ENCODE results near the gene IFT122. TPM values are rescaled to one million over a fixed set of nuclear protein-coding genes. Genes with fewer than 3 reads are reported as not detected.

Gene IFT122
- total and polyA plus RNA-seq, 2 experiments from 2014 or later, result 10.2 to 38.8 TPM

DNA sequence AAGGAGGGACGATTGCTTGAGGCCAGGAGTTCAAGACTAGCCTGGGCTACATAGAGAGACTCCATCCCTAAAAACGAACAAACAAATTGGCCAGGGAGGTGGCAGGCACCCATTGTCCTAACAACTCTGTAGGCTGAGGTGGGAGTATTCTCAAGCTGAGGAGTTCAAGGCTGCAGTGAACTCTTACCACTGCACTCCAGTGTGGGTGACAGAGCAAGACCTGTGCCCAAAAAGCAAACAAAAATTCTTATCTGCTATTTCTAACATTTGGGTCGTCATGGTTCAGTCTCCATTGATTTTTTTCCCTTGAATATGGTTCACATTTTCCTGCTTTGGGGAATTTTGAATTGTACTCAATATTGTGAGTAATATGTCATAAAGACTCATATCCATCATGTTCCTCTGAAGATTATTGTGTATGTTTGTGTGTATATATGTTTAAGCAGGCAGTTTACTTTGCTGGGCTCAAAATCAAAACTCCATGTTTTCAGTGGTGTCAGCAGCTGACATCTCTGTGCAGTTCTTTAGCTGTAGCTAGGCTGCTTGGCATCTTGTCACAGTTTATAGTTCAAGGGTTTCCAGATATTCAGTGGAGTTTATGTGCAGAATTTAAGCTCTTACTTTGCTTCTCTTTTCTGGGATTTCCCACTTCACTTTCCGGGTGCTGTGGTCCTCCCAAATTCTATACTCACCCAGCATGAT is 33.2 kb downstream of the IFT122 start:
- no peak overlapping the region for H3K4me3 Mint-ChIP-seq
- no peak for ATAC-seq
- no peaks in the 10 kb centered on the region for H3F3A ChIP-seq (replicated peaks; ENCODE audit: low read depth)
- no peaks in the 10 kb centered on the region; the same call in 1 of the 2 replicates for H4K20me1 ChIP-seq (replicated peaks; ENCODE audit: insufficient read depth)
- H3K36me3 ChIP-seq (ENCODE audit: insufficient read depth), result 0 out of 2 replicates have a peak, but pooled peaks cover 3% of the 10 kb centered on the region
- H3K27me3 ChIP-seq (ENCODE audit: insufficient read depth), result no peaks in the 10 kb centered on the region
- H3K79me2 ChIP-seq (replicated peaks; ENCODE audit: insufficient read depth), result no peaks in the 10 kb centered on the region
- no peaks in the 10 kb centered on the region for H3K4me1 ChIP-seq (ENCODE audit: insufficient read depth)
- peaks cover 1% of the 10 kb centered on the region for H3K27me3 Mint-ChIP-seq (ENCODE audit: insufficient read depth, low read depth, poor library complexity)
- no peak overlapping the region for H3K27ac Mint-ChIP-seq
- TF ChIP-seq JUNB (IDR thresholded peaks at IDR 0.05; ENCODE audit: unreplicated experiment) (no peak), STAT1 (IDR thresholded peaks at IDR 0.05; ENCODE audit: unreplicated experiment) (no peak), EZH2 (IDR thresholded peaks at IDR 0.05; ENCODE audit: low read depth, unreplicated experiment) (no peak), EZH2phosphoT487 (IDR thresholded peaks at IDR 0.05; ENCODE audit: unreplicated experiment) (no peak), ZNF331 (CRISPR knock-in tag; IDR thresholded peaks at IDR 0.05; ENCODE audit: low read depth) (no peak), CREB1 (CRISPR knock-in tag; IDR thresholded peaks at IDR 0.05; ENCODE audit: low read depth) (no peak), ZNF114 (CRISPR knock-in tag; IDR thresholded peaks at IDR 0.05) (no peak), NANOG (IDR thresholded peaks at IDR 0.05; ENCODE audit: borderline replicate concordance) (no peak), POLR2AphosphoS5 (IDR thresholded peaks at IDR 0.05; ENCODE audit: low read depth) (no peak)
- TF ChIP-seq, protein P1, sequence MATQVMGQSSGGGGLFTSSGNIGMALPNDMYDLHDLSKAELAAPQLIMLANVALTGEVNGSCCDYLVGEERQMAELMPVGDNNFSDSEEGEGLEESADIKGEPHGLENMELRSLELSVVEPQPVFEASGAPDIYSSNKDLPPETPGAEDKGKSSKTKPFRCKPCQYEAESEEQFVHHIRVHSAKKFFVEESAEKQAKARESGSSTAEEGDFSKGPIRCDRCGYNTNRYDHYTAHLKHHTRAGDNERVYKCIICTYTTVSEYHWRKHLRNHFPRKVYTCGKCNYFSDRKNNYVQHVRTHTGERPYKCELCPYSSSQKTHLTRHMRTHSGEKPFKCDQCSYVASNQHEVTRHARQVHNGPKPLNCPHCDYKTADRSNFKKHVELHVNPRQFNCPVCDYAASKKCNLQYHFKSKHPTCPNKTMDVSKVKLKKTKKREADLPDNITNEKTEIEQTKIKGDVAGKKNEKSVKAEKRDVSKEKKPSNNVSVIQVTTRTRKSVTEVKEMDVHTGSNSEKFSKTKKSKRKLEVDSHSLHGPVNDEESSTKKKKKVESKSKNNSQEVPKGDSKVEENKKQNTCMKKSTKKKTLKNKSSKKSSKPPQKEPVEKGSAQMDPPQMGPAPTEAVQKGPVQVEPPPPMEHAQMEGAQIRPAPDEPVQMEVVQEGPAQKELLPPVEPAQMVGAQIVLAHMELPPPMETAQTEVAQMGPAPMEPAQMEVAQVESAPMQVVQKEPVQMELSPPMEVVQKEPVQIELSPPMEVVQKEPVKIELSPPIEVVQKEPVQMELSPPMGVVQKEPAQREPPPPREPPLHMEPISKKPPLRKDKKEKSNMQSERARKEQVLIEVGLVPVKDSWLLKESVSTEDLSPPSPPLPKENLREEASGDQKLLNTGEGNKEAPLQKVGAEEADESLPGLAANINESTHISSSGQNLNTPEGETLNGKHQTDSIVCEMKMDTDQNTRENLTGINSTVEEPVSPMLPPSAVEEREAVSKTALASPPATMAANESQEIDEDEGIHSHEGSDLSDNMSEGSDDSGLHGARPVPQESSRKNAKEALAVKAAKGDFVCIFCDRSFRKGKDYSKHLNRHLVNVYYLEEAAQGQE (IDR thresholded peaks at IDR 0.05; ENCODE audit: unreplicated experiment), result no peak
- TF ChIP-seq, protein P2, sequence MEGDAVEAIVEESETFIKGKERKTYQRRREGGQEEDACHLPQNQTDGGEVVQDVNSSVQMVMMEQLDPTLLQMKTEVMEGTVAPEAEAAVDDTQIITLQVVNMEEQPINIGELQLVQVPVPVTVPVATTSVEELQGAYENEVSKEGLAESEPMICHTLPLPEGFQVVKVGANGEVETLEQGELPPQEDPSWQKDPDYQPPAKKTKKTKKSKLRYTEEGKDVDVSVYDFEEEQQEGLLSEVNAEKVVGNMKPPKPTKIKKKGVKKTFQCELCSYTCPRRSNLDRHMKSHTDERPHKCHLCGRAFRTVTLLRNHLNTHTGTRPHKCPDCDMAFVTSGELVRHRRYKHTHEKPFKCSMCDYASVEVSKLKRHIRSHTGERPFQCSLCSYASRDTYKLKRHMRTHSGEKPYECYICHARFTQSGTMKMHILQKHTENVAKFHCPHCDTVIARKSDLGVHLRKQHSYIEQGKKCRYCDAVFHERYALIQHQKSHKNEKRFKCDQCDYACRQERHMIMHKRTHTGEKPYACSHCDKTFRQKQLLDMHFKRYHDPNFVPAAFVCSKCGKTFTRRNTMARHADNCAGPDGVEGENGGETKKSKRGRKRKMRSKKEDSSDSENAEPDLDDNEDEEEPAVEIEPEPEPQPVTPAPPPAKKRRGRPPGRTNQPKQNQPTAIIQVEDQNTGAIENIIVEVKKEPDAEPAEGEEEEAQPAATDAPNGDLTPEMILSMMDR (conservative IDR thresholded peaks at IDR 0.05; ENCODE audit: low read depth in 2 of 2), result no peak
- TF ChIP-seq, protein P3, sequence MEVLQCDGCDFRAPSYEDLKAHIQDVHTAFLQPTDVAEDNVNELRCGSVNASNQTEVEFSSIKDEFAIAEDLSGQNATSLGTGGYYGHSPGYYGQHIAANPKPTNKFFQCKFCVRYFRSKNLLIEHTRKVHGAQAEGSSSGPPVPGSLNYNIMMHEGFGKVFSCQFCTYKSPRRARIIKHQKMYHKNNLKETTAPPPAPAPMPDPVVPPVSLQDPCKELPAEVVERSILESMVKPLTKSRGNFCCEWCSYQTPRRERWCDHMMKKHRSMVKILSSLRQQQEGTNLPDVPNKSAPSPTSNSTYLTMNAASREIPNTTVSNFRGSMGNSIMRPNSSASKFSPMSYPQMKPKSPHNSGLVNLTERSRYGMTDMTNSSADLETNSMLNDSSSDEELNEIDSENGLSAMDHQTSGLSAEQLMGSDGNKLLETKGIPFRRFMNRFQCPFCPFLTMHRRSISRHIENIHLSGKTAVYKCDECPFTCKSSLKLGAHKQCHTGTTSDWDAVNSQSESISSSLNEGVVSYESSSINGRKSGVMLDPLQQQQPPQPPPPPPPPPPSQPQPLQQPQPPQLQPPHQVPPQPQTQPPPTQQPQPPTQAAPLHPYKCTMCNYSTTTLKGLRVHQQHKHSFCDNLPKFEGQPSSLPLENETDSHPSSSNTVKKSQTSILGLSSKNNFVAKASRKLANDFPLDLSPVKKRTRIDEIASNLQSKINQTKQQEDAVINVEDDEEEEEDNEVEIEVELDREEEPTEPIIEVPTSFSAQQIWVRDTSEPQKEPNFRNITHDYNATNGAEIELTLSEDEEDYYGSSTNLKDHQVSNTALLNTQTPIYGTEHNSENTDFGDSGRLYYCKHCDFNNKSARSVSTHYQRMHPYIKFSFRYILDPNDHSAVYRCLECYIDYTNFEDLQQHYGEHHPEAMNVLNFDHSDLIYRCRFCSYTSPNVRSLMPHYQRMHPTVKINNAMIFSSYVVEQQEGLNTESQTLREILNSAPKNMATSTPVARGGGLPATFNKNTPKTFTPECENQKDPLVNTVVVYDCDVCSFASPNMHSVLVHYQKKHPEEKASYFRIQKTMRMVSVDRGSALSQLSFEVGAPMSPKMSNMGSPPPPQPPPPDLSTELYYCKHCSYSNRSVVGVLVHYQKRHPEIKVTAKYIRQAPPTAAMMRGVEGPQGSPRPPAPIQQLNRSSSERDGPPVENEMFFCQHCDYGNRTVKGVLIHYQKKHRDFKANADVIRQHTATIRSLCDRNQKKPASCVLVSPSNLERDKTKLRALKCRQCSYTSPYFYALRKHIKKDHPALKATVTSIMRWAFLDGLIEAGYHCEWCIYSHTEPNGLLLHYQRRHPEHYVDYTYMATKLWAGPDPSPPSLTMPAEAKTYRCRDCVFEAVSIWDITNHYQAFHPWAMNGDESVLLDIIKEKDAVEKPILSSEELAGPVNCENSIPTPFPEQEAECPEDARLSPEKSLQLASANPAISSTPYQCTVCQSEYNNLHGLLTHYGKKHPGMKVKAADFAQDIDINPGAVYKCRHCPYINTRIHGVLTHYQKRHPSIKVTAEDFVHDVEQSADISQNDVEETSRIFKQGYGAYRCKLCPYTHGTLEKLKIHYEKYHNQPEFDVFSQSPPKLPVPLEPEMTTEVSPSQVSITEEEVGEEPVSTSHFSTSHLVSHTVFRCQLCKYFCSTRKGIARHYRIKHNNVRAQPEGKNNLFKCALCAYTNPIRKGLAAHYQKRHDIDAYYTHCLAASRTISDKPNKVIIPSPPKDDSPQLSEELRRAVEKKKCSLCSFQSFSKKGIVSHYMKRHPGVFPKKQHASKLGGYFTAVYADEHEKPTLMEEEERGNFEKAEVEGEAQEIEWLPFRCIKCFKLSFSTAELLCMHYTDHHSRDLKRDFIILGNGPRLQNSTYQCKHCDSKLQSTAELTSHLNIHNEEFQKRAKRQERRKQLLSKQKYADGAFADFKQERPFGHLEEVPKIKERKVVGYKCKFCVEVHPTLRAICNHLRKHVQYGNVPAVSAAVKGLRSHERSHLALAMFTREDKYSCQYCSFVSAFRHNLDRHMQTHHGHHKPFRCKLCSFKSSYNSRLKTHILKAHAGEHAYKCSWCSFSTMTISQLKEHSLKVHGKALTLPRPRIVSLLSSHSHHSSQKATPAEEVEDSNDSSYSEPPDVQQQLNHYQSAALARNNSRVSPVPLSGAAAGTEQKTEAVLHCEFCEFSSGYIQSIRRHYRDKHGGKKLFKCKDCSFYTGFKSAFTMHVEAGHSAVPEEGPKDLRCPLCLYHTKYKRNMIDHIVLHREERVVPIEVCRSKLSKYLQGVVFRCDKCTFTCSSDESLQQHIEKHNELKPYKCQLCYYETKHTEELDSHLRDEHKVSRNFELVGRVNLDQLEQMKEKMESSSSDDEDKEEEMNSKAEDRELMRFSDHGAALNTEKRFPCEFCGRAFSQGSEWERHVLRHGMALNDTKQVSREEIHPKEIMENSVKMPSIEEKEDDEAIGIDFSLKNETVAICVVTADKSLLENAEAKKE (CRISPR knock-in tag; IDR thresholded peaks at IDR 0.05), result no peak
- TF ChIP-seq, protein P4, sequence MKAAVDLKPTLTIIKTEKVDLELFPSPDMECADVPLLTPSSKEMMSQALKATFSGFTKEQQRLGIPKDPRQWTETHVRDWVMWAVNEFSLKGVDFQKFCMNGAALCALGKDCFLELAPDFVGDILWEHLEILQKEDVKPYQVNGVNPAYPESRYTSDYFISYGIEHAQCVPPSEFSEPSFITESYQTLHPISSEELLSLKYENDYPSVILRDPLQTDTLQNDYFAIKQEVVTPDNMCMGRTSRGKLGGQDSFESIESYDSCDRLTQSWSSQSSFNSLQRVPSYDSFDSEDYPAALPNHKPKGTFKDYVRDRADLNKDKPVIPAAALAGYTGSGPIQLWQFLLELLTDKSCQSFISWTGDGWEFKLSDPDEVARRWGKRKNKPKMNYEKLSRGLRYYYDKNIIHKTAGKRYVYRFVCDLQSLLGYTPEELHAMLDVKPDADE (IDR thresholded peaks at IDR 0.05), result no peak
- no peak overlapping the region for H2AFZ ChIP-seq
- DNase-seq (ENCODE audit: low spot score), result no peak
- no peaks in the 10 kb centered on the region for H3K4me1 Mint-ChIP-seq
- H3K9me3 Mint-ChIP-seq, result no peaks in the 10 kb centered on the region
- no peaks in the 10 kb centered on the region for H3K9me2 ChIP-seq (ENCODE audit: insufficient read depth)
- no peak overlapping the region for H3K27ac ChIP-seq (ENCODE audit: low read depth)
- H3K4me2 ChIP-seq, result no peak overlapping the region
- no peak overlapping the region for H3K4me3 ChIP-seq
- H3K36me3 Mint-ChIP-seq (ENCODE audit: low read depth), result peaks cover 19% of the 10 kb centered on the region
